GM12878 (cell line): ENCODE results near the gene PAX3. TPM values are rescaled to one million over a fixed set of nuclear protein-coding genes. Genes with fewer than 3 reads are reported as not detected.

Source experiments
- ATAC-seq: fragments of 200-7000 bp; cut with Tn5 transposase; 3 replicates; pipeline ENCODE4 v1.9.1; 2020; ENCODE audit warnings: mild to moderate bottlenecking, moderate library complexity
- BruUV-seq: library from RNA; stranded (reverse); fragments of 400-500 nt; replicated peaks from 2 replicates; lab custom pipeline; 2021; lab: Mats Ljungman, UMichigan
- CTCF ChIA-PET: fragments of 300-600 bp; sonication (Branson Sonifier 250); formaldehyde crosslinking; extraction: SDS; loops from one replicate; lab custom pipeline; 2021; ENCODE audit warnings: inconsistent platforms; lab: Yijun Ruan, JAX
- POLR2A ChIA-PET: fragments of 350-600 bp; formaldehyde crosslinking; extraction: SDS; loops from one replicate; lab custom pipeline; 2021; ENCODE audit warnings: inconsistent platforms; lab: Charles Lee
- RAD21 ChIA-PET: fragments of 300-600 bp; sonication (Branson Sonifier 250); formaldehyde crosslinking; loops from one replicate; lab custom pipeline; 2023; ENCODE audit warnings: antibody characterized with exemption; ENCODE audit not compliant: unreplicated experiment; lab: Charles Lee
- SMC1A ChIA-PET: fragments of 300-600 bp; sonication (Branson Sonifier 250); formaldehyde crosslinking; loops from one replicate; lab custom pipeline; 2023; ENCODE audit not compliant: unreplicated experiment, uncharacterized antibody; lab: Charles Lee
- DNase-seq: peaks from one replicate; pipeline ENCODE4 v3.0.0-alpha.2; 2011; ENCODE audit warnings: low read depth, low spot score
- FAIRE-seq: peaks from 3 replicates; lab custom pipeline; 2011; peaks lifted over from hg19 to GRCh38; lab: Jason Lieb, UNC
- H2AFZ ChIP-seq: 2 replicates; pipeline ENCODE4 v1.6.0; 2011; ENCODE audit warnings: low read depth, low read length, control low read depth; ENCODE audit not compliant: control insufficient read depth
- H3K27ac ChIP-seq: 2 replicates; pipeline ENCODE4 v1.5.1; 2011; ENCODE audit warnings: control low read depth; ENCODE audit not compliant: control insufficient read depth, insufficient read depth
- H3K27me3 ChIP-seq, 2 experiments: replicated peaks in 1 of 2; 2 replicates each; pipeline versions ENCODE4 v1.6.0 to v1.6.1; 2011; ENCODE audit warnings: low read length in 1 of 2; ENCODE audit not compliant: control insufficient read depth in 2 of 2, insufficient read depth in 2 of 2
- H3K36me3 ChIP-seq, 2 experiments: 2 replicates each; pipeline ENCODE4 v1.5.1; 2011; ENCODE audit warnings: low read length in 1 of 2; ENCODE audit not compliant: control insufficient read depth in 2 of 2, insufficient read depth in 2 of 2
- H3K4me1 ChIP-seq: 2 replicates; pipeline ENCODE4 v1.6.1; 2011; ENCODE audit warnings: mild to moderate bottlenecking, low read length, moderate library complexity, mixed read lengths; ENCODE audit not compliant: control insufficient read depth, insufficient read depth
- H3K4me2 ChIP-seq: 2 replicates; pipeline ENCODE4 v1.6.0; 2011; ENCODE audit warnings: control low read depth; ENCODE audit not compliant: control insufficient read depth, insufficient read depth
- H3K4me3 ChIP-seq: fragments of 200-600 bp; sonication (generic); 2 replicates; pipeline ENCODE4 v1.5.1; 2016
- H3K79me2 ChIP-seq: 2 replicates; pipeline ENCODE4 v1.6.0; 2011; ENCODE audit warnings: low read length; ENCODE audit not compliant: control insufficient read depth, insufficient read depth
- H3K9ac ChIP-seq: 2 replicates; pipeline ENCODE4 v1.8.0; 2011; ENCODE audit warnings: low read length, control low read depth, mixed read lengths; ENCODE audit not compliant: control insufficient read depth, insufficient read depth
- H3K9me3 ChIP-seq: replicated peaks from 3 replicates; pipeline ENCODE4 v1.5.1; 2011; ENCODE audit warnings: mild to moderate bottlenecking, low read length; ENCODE audit not compliant: control insufficient read depth, insufficient read depth
- H4K20me1 ChIP-seq: 2 replicates; pipeline ENCODE4 v1.6.0; 2011; ENCODE audit not compliant: control insufficient read depth, insufficient read depth
- DPF2 ChIP-seq: fragments of 450-650 bp; IDR thresholded peaks from 2 replicates; pipeline ENCODE4 v1.6.1; 2017; ENCODE audit warnings: mild to moderate bottlenecking
- EED ChIP-seq: sonication (generic); IDR thresholded peaks from 2 replicates; pipeline ENCODE4 v1.6.1; 2016; ENCODE audit warnings: antibody characterized with exemption, low read depth
- EZH2 ChIP-seq: IDR thresholded peaks from 2 replicates; pipeline ENCODE4 v1.6.1; 2012; ENCODE audit warnings: low read depth, mild to moderate bottlenecking, control low read depth, inconsistent platforms, low read length, borderline replicate concordance; ENCODE audit not compliant: control insufficient read depth
- FOXM1 ChIP-seq: IDR thresholded peaks from 2 replicates; pipeline ENCODE4 v1.6.1; 2012; ENCODE audit warnings: low read depth, mild to moderate bottlenecking, inconsistent platforms, low read length, moderate library complexity
- GABPA ChIP-seq: IDR thresholded peaks from 2 replicates; pipeline ENCODE4 v1.6.1; 2014; ENCODE audit warnings: antibody characterized with exemption, low read depth, mild to moderate bottlenecking, inconsistent platforms
- HCFC1 ChIP-seq: fragments of 150-350 bp; IDR thresholded peaks from 2 replicates; pipeline ENCODE4 v1.6.1; 2014; ENCODE audit warnings: low read length
- HDAC6 ChIP-seq: fragments of 200-600 bp; sonication (generic); IDR thresholded peaks from one replicate; pipeline ENCODE4 v1.8.0; 2017; ENCODE audit warnings: antibody characterized with exemption; ENCODE audit not compliant: unreplicated experiment
- KLF5 ChIP-seq: fragments of 450-650 bp; IDR thresholded peaks from 2 replicates; pipeline ENCODE4 v1.6.1; 2014; ENCODE audit warnings: mild to moderate bottlenecking; ENCODE audit not compliant: partially characterized antibody
- MEF2A ChIP-seq: IDR thresholded peaks from 2 replicates; pipeline ENCODE4 v1.6.1; 2011; ENCODE audit warnings: low read depth, mild to moderate bottlenecking, low read length, moderate library complexity; ENCODE audit not compliant: insufficient read depth
- POLR2AphosphoS2 ChIP-seq: IDR thresholded peaks from 2 replicates; pipeline ENCODE4 v1.6.1; 2011; ENCODE audit warnings: low read depth, mild to moderate bottlenecking, low read length, improper control_type of control experiment, moderate library complexity
- TAF1 ChIP-seq: IDR thresholded peaks from 2 replicates; pipeline ENCODE4 v1.6.1; 2011; ENCODE audit warnings: mild to moderate bottlenecking, low read depth, low read length, borderline replicate concordance
- ZNF687 ChIP-seq: fragments of 450-650 bp; IDR thresholded peaks from 2 replicates; pipeline ENCODE4 v1.6.1; 2017; ENCODE audit warnings: mild to moderate bottlenecking, moderate library complexity
- WGBS: methylation state at CpG from one replicate; pipeline ENCODE4 v1.1.6; 2016; ENCODE audit warnings: low lambda C conversion rate; ENCODE audit not compliant: insufficient replicate concordance, insufficient coverage; ENCODE audit errors: missing lambda C conversion rate; 5-methylcytosine and 5-hydroxymethylcytosine counted together
- in situ Hi-C: fragments of 300-500 bp; cut with MboI; formaldehyde crosslinking; loops from 9 replicates; pipeline ENCODE4 v1.14.3; 2018; ENCODE audit warnings: mixed read lengths
- intact Hi-C: fragments of 100-400 bp; cut with micrococcal nuclease; formaldehyde crosslinking; loops from one replicate; pipeline ENCODE4 v1.14.2; 2022; ENCODE audit not compliant: unreplicated experiment
- polyA plus RNA-seq, 11 experiments: library from polyadenylated mRNA; depleted of rRNA in 4 of 11; unstranded in 6 of 11; stranded (reverse) in 5 of 11; fragments of >200 nt; fragmentation: Nextera tagmentation in 4 of 11; fragmentation: Illumina TruSeq in 1 of 11; extraction: Ambion mirVana in 4 of 11; extraction: Trizol in 1 of 11; gene quantifications; 1 replicate in 1 of 11; 2 replicates in 10 of 11; pipeline versions ENCODE4 v1.2.1 to v1.2.3, GENCODE V29; 2011 to 2016; ENCODE audit warnings: inconsistent platforms in 2 of 11, missing spikeins in 2 of 11, low read depth in 1 of 11
- total RNA-seq, 4 experiments: library from RNA; depleted of rRNA in 3 of 4; stranded (reverse); fragments of >200 nt in 3 of 4; fragmentation: Illumina TruSeq in 1 of 4; extraction: Trizol in 1 of 4; gene quantifications; 2 replicates each; pipeline versions ENCODE4 v1.2.1 to v1.2.3, GENCODE V29; 2013 to 2021
- TF ChIP-seq, protein P1 (sequence below): fragments of 450-650 bp; IDR thresholded peaks from 2 replicates; pipeline ENCODE4 v1.6.1; 2016; ENCODE audit warnings: mild to moderate bottlenecking
- TF ChIP-seq, protein P2 (sequence below): fragments of 450-650 bp; IDR thresholded peaks from 2 replicates; pipeline ENCODE4 v1.6.1; 2017; ENCODE audit warnings: mild to moderate bottlenecking

PAX3 gene
- total and polyA plus RNA-seq, 10 of the 15 experiments (the other 5 are each of a cell fraction or from before 2014, with no cell fraction given): not detected

GRCh38 chr2:222160944-222161343 is 137.9 kb downstream of the PAX3 start (continued):
- TF ChIP-seq, protein P1, sequence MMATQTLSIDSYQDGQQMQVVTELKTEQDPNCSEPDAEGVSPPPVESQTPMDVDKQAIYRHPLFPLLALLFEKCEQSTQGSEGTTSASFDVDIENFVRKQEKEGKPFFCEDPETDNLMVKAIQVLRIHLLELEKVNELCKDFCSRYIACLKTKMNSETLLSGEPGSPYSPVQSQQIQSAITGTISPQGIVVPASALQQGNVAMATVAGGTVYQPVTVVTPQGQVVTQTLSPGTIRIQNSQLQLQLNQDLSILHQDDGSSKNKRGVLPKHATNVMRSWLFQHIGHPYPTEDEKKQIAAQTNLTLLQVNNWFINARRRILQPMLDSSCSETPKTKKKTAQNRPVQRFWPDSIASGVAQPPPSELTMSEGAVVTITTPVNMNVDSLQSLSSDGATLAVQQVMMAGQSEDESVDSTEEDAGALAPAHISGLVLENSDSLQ: no peak
- TF ChIP-seq EZH2: no peak
- no peak for TF ChIP-seq FOXM1
- no peak for TF ChIP-seq ZNF687
- no peak for TF ChIP-seq DPF2

- peaks cover 0 to 2% of the 10 kb centered on the region in 2 experiments; a peak in 2 of 4 replicates for H3K27me3 ChIP-seq
- no peak overlapping the region for H3K27ac ChIP-seq
- H3K36me3 ChIP-seq: no peaks in the 10 kb centered on the region
- in situ Hi-C loops (no loop called here), intact Hi-C loops (no loop called here)
- no peak overlapping the region for H3K9ac ChIP-seq
- H4K20me1 ChIP-seq: no peaks in the 10 kb centered on the region
- no peaks in the 10 kb centered on the region for H3K9me3 ChIP-seq
- POLR2A ChIA-PET: no interaction called here
- RAD21 ChIA-PET: no interaction called here
- H3K79me2 ChIP-seq: no peaks in the 10 kb centered on the region
- FAIRE-seq: no peak
- SMC1A ChIA-PET: no interaction called here
- BruUV-seq: no TSS peak
- CTCF ChIA-PET: no interaction called here
- DNase-seq: no peak
- ATAC-seq: no peak
- H3K4me3 ChIP-seq: no peak overlapping the region
- H2AFZ ChIP-seq: no peak overlapping the region
- TF ChIP-seq FOXM1: no peak
- TF ChIP-seq KLF5: no peak
- TF ChIP-seq GABPA: no peak
- TF ChIP-seq EED: no peak
- TF ChIP-seq HDAC6: no peak
- no peak for TF ChIP-seq TAF1
- TF ChIP-seq POLR2AphosphoS2: no peak
- no peak for TF ChIP-seq HCFC1
- TF ChIP-seq MEF2A: no peak
- TF ChIP-seq, protein P2, sequence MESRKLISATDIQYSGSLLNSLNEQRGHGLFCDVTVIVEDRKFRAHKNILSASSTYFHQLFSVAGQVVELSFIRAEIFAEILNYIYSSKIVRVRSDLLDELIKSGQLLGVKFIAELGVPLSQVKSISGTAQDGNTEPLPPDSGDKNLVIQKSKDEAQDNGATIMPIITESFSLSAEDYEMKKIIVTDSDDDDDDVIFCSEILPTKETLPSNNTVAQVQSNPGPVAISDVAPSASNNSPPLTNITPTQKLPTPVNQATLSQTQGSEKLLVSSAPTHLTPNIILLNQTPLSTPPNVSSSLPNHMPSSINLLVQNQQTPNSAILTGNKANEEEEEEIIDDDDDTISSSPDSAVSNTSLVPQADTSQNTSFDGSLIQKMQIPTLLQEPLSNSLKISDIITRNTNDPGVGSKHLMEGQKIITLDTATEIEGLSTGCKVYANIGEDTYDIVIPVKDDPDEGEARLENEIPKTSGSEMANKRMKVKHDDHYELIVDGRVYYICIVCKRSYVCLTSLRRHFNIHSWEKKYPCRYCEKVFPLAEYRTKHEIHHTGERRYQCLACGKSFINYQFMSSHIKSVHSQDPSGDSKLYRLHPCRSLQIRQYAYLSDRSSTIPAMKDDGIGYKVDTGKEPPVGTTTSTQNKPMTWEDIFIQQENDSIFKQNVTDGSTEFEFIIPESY: no peak
- WGBS: 57% methylated on average over 2 of the region's 2 CpGs
- no peak overlapping the region for H3K4me2 ChIP-seq
- H3K4me1 ChIP-seq: no peaks in the 10 kb centered on the region
Observed at GRCh38 chr2:222160125-222160524, 138.7 kb downstream of the PAX3 start.
